Midbrain (tissue), 1 donor: ENCODE data around the gene SPRY4.
"Not testable (repeated sequence)": the region's sequence is repeated elsewhere in the genome, so short reads cannot be mapped to it uniquely, and the experiment has no call there.

Experiments used
- DNase-seq: peaks from one replicate; lab custom pipeline; 2025; lab: John Stamatoyannopoulos, UW

The SPRY4 gene

GRCh38 chr5:142314606-142315005 lies 10.2 kb downstream of the SPRY4 start:
- DNase-seq, result no peak

- no peak for DNase-seq
These were observed 10.7 kb downstream of the SPRY4 start for GRCh38 chr5:142314109-142314508.

GRCh38 chr5:142313682-142314081 lies 11.1 kb downstream of the SPRY4 start:
- DNase-seq, result no peak

- no peak for DNase-seq
These were observed 11.5 kb downstream of the SPRY4 start for GRCh38 chr5:142313275-142313674.

- DNase-seq, result no peak
These were observed 12.4 kb downstream of the SPRY4 start for GRCh38 chr5:142312399-142312798.

- DNase-seq, result no peak
These were observed 13.1 kb downstream of the SPRY4 start for GRCh38 chr5:142311725-142312124.

- DNase-seq, result no peak
These were observed 14.0 kb downstream of the SPRY4 start for GRCh38 chr5:142310803-142311202.

- no peak for DNase-seq
These were observed 15.0 kb downstream of the SPRY4 start for GRCh38 chr5:142309747-142310318.

GRCh38 chr5:142308358-142308757 lies 16.5 kb downstream of the SPRY4 start:
- DNase-seq, result no peak

- no peak for DNase-seq
These were observed 17.5 kb downstream of the SPRY4 start for GRCh38 chr5:142307146-142307890.

GRCh38 chr5:142306077-142306502 lies 18.7 kb downstream of the SPRY4 start:
- no peak for DNase-seq

- no peak for DNase-seq
These were observed 19.6 kb downstream of the SPRY4 start for GRCh38 chr5:142305211-142305610.

GRCh38 chr5:142304013-142304701 lies 20.7 kb downstream of the SPRY4 start:
- DNase-seq, result no peak

- no peak for DNase-seq
These were observed 21.3 kb downstream of the SPRY4 start for GRCh38 chr5:142303565-142303964.

GRCh38 chr5:142301540-142301939 lies 23.3 kb downstream of the SPRY4 start:
- no peak for DNase-seq

GRCh38 chr5:142300677-142301076 lies 24.1 kb downstream of the SPRY4 start:
- DNase-seq, result no peak

GRCh38 chr5:142298789-142299188 lies 26.0 kb downstream of the SPRY4 start:
- DNase-seq, result no peak

GRCh38 chr5:142297786-142298185 lies 27.0 kb downstream of the SPRY4 start:
- not testable (repeated sequence) for DNase-seq

- no peak for DNase-seq
These were observed 27.9 kb downstream of the SPRY4 start for GRCh38 chr5:142296914-142297417.

GRCh38 chr5:142295960-142296860 lies 28.6 kb downstream of the SPRY4 start:
- DNase-seq, result no peak

- DNase-seq, result no peak
These were observed 29.6 kb downstream of the SPRY4 start for GRCh38 chr5:142295084-142295758.
